Measurements from ENCODE around the gene SLC7A8. TPM values are rescaled to one million over a fixed set of nuclear protein-coding genes. Genes with fewer than 3 reads are reported as not detected.

SLC7A8 gene
- total RNA-seq, 1 experiment from 2014 or later, result 77.9 TPM

DNA sequence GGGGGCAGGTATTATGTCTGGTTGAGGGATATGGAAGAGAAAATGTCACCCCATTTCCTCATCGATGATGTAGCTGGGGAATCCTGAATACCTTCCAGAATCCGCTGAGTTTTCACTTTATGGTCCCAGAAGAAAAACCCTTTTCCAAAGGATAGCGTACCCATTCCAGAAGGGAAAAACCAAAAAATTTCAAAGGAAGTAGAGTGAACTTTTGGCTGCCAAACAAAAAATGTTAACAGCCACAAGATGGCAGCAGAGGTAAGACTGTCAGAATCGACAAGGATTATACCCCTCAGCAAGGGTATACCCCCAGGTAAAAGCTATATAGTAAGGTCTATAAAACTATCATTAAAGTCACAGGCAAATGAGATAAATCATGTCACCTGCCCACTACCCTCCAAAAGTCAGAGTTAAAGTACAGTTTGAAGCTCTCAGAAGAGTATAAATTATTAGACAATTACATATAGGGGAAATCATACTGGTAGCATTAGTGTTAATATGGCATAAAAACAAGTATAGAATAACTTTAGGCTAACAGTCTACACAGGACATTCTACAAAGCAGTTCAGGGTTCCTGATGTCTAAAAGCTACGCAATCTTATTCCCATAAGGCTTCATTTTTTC lies 106.6 kb downstream of the SLC7A8 start:
- H3K4ac ChIP-seq (ENCODE audit: low read depth, low read length), result no peak overlapping the region
- no peaks in the 10 kb centered on the region for H3K27me3 Mint-ChIP-seq (ENCODE audit: low read depth)
- no peak overlapping the region for H3K18ac ChIP-seq (ENCODE audit: insufficient read length, low read depth, low read length)
- no peak overlapping the region for H3K56ac ChIP-seq (ENCODE audit: insufficient read length, low read depth, low read length)
- H3K23ac ChIP-seq (ENCODE audit: insufficient read length, low read depth, low read length), result no peak overlapping the region
- no peak overlapping the region for H2AFZ ChIP-seq (ENCODE audit: low read length)
- H2BK12ac ChIP-seq (ENCODE audit: insufficient read length, low read depth, low read length), result no peak overlapping the region
- peaks cover 12 to 13% of the 10 kb centered on the region in 2 experiments for H3K4me1 Mint-ChIP-seq
- no peak overlapping the region for H3K27ac Mint-ChIP-seq
- no peak overlapping the region for H3K14ac ChIP-seq (ENCODE audit: insufficient read depth, low read length)
- H4K8ac ChIP-seq (replicated peaks; ENCODE audit: insufficient read length, low read depth, low read length), result no peak overlapping the region
- no peaks in the 10 kb centered on the region for H3K79me1 ChIP-seq (ENCODE audit: insufficient read depth, low read depth, low read length, poor library complexity, severe bottlenecking)
- H3K9me3 ChIP-seq (ENCODE audit: control insufficient read depth, low read depth, low read length), result no peaks in the 10 kb centered on the region
- no peak overlapping the region for H3K4me3 Mint-ChIP-seq
- H3K23me2 ChIP-seq (ENCODE audit: insufficient read length, low read depth, low read length, poor library complexity, severe bottlenecking), result no peaks in the 10 kb centered on the region
- no peaks in the 10 kb centered on the region for H3K4me1 ChIP-seq (ENCODE audit: insufficient read depth, low read length)
- H2BK20ac ChIP-seq (ENCODE audit: low read depth, low read length, poor library complexity, severe bottlenecking), result no peak overlapping the region
- no peak overlapping the region for H3K27ac ChIP-seq (ENCODE audit: insufficient read length, low read depth, low read length)
- no peak overlapping the region for H3K9ac ChIP-seq (ENCODE audit: extremely low read depth, insufficient read length, low read length)
- H2BK120ac ChIP-seq (ENCODE audit: low read depth, low read length, poor library complexity, severe bottlenecking), result no peak overlapping the region
- H2BK15ac ChIP-seq (ENCODE audit: low read depth, low read length), result no peak overlapping the region
- TF ChIP-seq, protein P1, sequence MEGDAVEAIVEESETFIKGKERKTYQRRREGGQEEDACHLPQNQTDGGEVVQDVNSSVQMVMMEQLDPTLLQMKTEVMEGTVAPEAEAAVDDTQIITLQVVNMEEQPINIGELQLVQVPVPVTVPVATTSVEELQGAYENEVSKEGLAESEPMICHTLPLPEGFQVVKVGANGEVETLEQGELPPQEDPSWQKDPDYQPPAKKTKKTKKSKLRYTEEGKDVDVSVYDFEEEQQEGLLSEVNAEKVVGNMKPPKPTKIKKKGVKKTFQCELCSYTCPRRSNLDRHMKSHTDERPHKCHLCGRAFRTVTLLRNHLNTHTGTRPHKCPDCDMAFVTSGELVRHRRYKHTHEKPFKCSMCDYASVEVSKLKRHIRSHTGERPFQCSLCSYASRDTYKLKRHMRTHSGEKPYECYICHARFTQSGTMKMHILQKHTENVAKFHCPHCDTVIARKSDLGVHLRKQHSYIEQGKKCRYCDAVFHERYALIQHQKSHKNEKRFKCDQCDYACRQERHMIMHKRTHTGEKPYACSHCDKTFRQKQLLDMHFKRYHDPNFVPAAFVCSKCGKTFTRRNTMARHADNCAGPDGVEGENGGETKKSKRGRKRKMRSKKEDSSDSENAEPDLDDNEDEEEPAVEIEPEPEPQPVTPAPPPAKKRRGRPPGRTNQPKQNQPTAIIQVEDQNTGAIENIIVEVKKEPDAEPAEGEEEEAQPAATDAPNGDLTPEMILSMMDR (conservative IDR thresholded peaks at IDR 0.05), result peak; percentile 77
- no peaks in the 10 kb centered on the region for H3K79me2 ChIP-seq (ENCODE audit: insufficient read depth, low read length)
- no peak overlapping the region for H4K5ac ChIP-seq (ENCODE audit: insufficient read length, low read depth, low read length)
- no peaks in the 10 kb centered on the region; a peak in 1 of 5 replicates for H3K9me3 Mint-ChIP-seq
- H4K91ac ChIP-seq (ENCODE audit: insufficient read length, low read depth, low read length), result no peak overlapping the region
- no peak overlapping the region for H3K4me2 ChIP-seq (ENCODE audit: insufficient read depth, insufficient read length, low read length)
- H3K27me3 ChIP-seq (ENCODE audit: insufficient read depth, low read length), result no peaks in the 10 kb centered on the region
- DNase-seq, result no peak
- H2AK5ac ChIP-seq (ENCODE audit: insufficient read length, low read length), result no peak overlapping the region
- H2BK5ac ChIP-seq (ENCODE audit: insufficient read length, low read length), result no peak overlapping the region
- WGBS (ENCODE audit: extremely low coverage, insufficient read length, low lambda C conversion rate), result no CpG with 5 or more reads among the region's 5 CpGs
- no peaks in the 10 kb centered on the region for H4K20me1 ChIP-seq (ENCODE audit: control insufficient read depth, insufficient read depth, insufficient read length)
- H3K36me3 Mint-ChIP-seq (ENCODE audit: insufficient read depth in 1 of 3, low read depth in 3 of 3), result peaks cover 51 to 92% (median 87%) of the 10 kb centered on the region in 3 experiments; a peak in 6 of 7 replicates
- no peak overlapping the region for H3T11ph ChIP-seq (ENCODE audit: low read length)

Other genes starting within 250 kb of the SLC7A8 start
- 62.7 and 66.3 TPM in 2 replicates for gene HAUS4, start 226.6 kb downstream of the SLC7A8 start, total RNA-seq (2021)
- 44.3 and 44.9 TPM in 2 replicates for gene AJUBA, start 201.1 kb downstream of the SLC7A8 start, total RNA-seq (2021)
- gene C14orf93, start 173.5 kb downstream of the SLC7A8 start, total RNA-seq (2021), result 6.9 and 8.2 TPM in 2 replicates
- gene PSMB5, start 148.8 kb downstream of the SLC7A8 start, total RNA-seq (2021), result 252 and 253 TPM in 2 replicates
- gene PSMB11, start 141.4 kb downstream of the SLC7A8 start, total RNA-seq (2021), result not detected in 2 replicates
- gene CDH24, start 126.1 kb downstream of the SLC7A8 start, total RNA-seq (2021), result 16.7 and 16.9 TPM in 2 replicates
- 314 and 333 TPM in 2 replicates for gene ACIN1, start 88.5 kb downstream of the SLC7A8 start, total RNA-seq (2021)
- 65.1 and 66.9 TPM in 2 replicates for gene C14orf119, start 88.2 kb downstream of the SLC7A8 start, total RNA-seq (2021)
- gene CIROP, start 78.7 kb downstream of the SLC7A8 start, total RNA-seq (2021), result not detected in 2 replicates
- not detected in 2 replicates for gene CEBPE, start 64.4 kb downstream of the SLC7A8 start, total RNA-seq (2021)
- 0.15 and 0.39 TPM in 2 replicates for gene RNF212B, start 54.3 kb upstream of the SLC7A8 start, total RNA-seq (2021)
- 6.2 and 6.5 TPM in 2 replicates for gene HOMEZ, start 102.5 kb upstream of the SLC7A8 start, total RNA-seq (2021)
- gene PPP1R3E, start 119.2 kb upstream of the SLC7A8 start, total RNA-seq (2021), result 2.6 and 3.9 TPM in 2 replicates
- gene BCL2L2, start 123.2 kb upstream of the SLC7A8 start, total RNA-seq (2021), result 8.4 and 8.8 TPM in 2 replicates
- 331 and 333 TPM in 2 replicates for gene PABPN1, start 137.8 kb upstream of the SLC7A8 start, total RNA-seq (2021)
- gene SLC22A17, start 169.2 kb upstream of the SLC7A8 start, total RNA-seq (2021), result 33.0 and 34.0 TPM in 2 replicates
- gene EFS, start 181.5 kb upstream of the SLC7A8 start, total RNA-seq (2021), result 31.9 and 32.1 TPM in 2 replicates
- not detected in 2 replicates for gene IL25, start 189.1 kb upstream of the SLC7A8 start, total RNA-seq (2021)
- not detected in 2 replicates for gene CMTM5, start 193.4 kb upstream of the SLC7A8 start, total RNA-seq (2021)
- 0.07 and 0.13 TPM in 2 replicates for gene MYH6, start 224.6 kb upstream of the SLC7A8 start, total RNA-seq (2021)

Data from H9 (cell line).